Left cardiac atrium (tissue), 2 donors: ENCODE data around the gene CCDC85B. TPM values are rescaled to one million over a fixed set of nuclear protein-coding genes. Genes with fewer than 3 reads are reported as not detected.

ENCODE experiments used
- total RNA-seq, 2 donors: library from RNA; stranded (reverse); fragmentation: NEBNext Ultra II Directional; extraction: Animal tissue kit (Norgen Biotek cat#: 25700); gene quantifications; one replicate each; pipeline ENCODE4 v1.2.1, GENCODE V29; 2021
- donor health status: DM: no; HTN: yes; CAD: no; lungs with severe emphysema.
- donor health status: DM: yes; HTN: yes; CAD: no.

The CCDC85B gene
- total RNA-seq, 2 donors from 2014 or later: 45.8 to 63.5 TPM

Other genes with a start within 250 kb of the CCDC85B start
- 10 to 100 TPM; 36.1 to 56.2 TPM for gene RELA, start 227.8 kb upstream of the CCDC85B start, total RNA-seq
- gene KAT5, start 178.4 kb upstream of the CCDC85B start, total RNA-seq: 10 to 100 TPM; 46.6 to 47.3 TPM
- gene RNASEH2C, start 169.9 kb upstream of the CCDC85B start, total RNA-seq: 10 to 100 TPM; 61.1 to 64.7 TPM
- gene AP5B1, start 109.7 kb upstream of the CCDC85B start, total RNA-seq: 10 to 100 TPM in 1 of 2 donors, 1 to 10 TPM in 1; 9.2 to 15.0 TPM
- gene OVOL1, start 103.6 kb upstream of the CCDC85B start, total RNA-seq: not detected
- gene SNX32, start 56.7 kb upstream of the CCDC85B start, total RNA-seq: not detected
- gene CFL1, start 32.5 kb upstream of the CCDC85B start, total RNA-seq: 100 to 1,000 TPM; 439 to 554 TPM
- 10 to 100 TPM; 36.1 to 37.6 TPM for gene MUS81, start 30.2 kb upstream of the CCDC85B start, total RNA-seq
- 100 to 1,000 TPM in 1 of 2 donors, 10 to 100 TPM in 1; 98.0 to 103 TPM for gene EFEMP2, start 17.9 kb upstream of the CCDC85B start, total RNA-seq
- gene CTSW, start 10.8 kb upstream of the CCDC85B start, total RNA-seq: 1 to 10 TPM in 1 of 2 donors, under 1 TPM in 1; 0.99 to 2.7 TPM
- 10 to 100 TPM; 37.8 to 44.3 TPM for gene FIBP, start 2.2 kb upstream of the CCDC85B start, total RNA-seq
- gene FOSL1, start 9.7 kb downstream of the CCDC85B start, total RNA-seq: 10 to 100 TPM in 1 of 2 donors, 1 to 10 TPM in 1; 1.3 to 11.1 TPM
- 10 to 100 TPM; 29.9 to 31.8 TPM for gene C11orf68, start 28.4 kb downstream of the CCDC85B start, total RNA-seq
- gene DRAP1, start 28.8 kb downstream of the CCDC85B start, total RNA-seq: 10 to 100 TPM; 80.6 to 86.8 TPM
- gene TSGA10IP, start 54.8 kb downstream of the CCDC85B start, total RNA-seq: not detected
- 10 to 100 TPM; 31.2 to 31.6 TPM for gene SART1, start 71.1 kb downstream of the CCDC85B start, total RNA-seq
- gene EIF1AD, start 111.5 kb downstream of the CCDC85B start, total RNA-seq: 10 to 100 TPM; 20.7 to 25.1 TPM
- 100 to 1,000 TPM; 186 to 209 TPM for gene BANF1, start 111.8 kb downstream of the CCDC85B start, total RNA-seq
- 1 to 10 TPM in 1 of 2 donors, under 1 TPM in 1; 0.91 to 2.6 TPM for gene CST6, start 121.3 kb downstream of the CCDC85B start, total RNA-seq
- gene CATSPER1, start 135.8 kb downstream of the CCDC85B start, total RNA-seq: under 1 TPM in 1 of 2 donors, not detected in 1; 0.26 TPM
- gene GAL3ST3, start 158.5 kb downstream of the CCDC85B start, total RNA-seq: 1 to 10 TPM; 7.8 to 9.8 TPM
- 100 to 1,000 TPM in 1 of 2 donors, 10 to 100 TPM in 1; 78.7 to 101 TPM for gene SF3B2, start 161.7 kb downstream of the CCDC85B start, total RNA-seq
- 10 to 100 TPM; 51.6 to 74.4 TPM for gene PACS1, start 179.6 kb downstream of the CCDC85B start, total RNA-seq